Fibroblast of mammary gland (primary cell): ENCODE measurements around the gene SCRT2.

Source experiments
- DNase-seq: peaks from one replicate; pipeline ENCODE4 v3.0.0-alpha.2; 2010; ENCODE audit warnings: low read depth
- H3K4me3 ChIP-seq: 2 replicates; pipeline ENCODE4 v1.5.1; 2011; ENCODE audit warnings: low read depth, mild to moderate bottlenecking, low read length, moderate library complexity; ENCODE audit not compliant: control insufficient read depth
- CTCF ChIP-seq: conservative IDR thresholded peaks from 2 replicates; pipeline ENCODE4 v1.5.1; 2011; ENCODE audit warnings: low read depth, low read length, inconsistent platforms; ENCODE audit not compliant: control insufficient read depth, insufficient read depth

Gene SCRT2

GRCh38 chr20:673603-674001 is 2.0 kb downstream of the SCRT2 start:
- H3K4me3 ChIP-seq = no peak overlapping the region
- DNase-seq = no peak
- TF ChIP-seq CTCF = no peak

GRCh38 chr20:672963-673602 is 2.5 kb downstream of the SCRT2 start:
- H3K4me3 ChIP-seq = no peak overlapping the region
- no peak for DNase-seq
- TF ChIP-seq CTCF = no peak

GRCh38 chr20:671252-672030 is 4.2 kb downstream of the SCRT2 start:
- DNase-seq = no peak
- no peak overlapping the region for H3K4me3 ChIP-seq
- TF ChIP-seq CTCF = no peak

- no peak for TF ChIP-seq CTCF
- no peak for DNase-seq
- no peak overlapping the region for H3K4me3 ChIP-seq
These were observed 6.0 kb downstream of the SCRT2 start for GRCh38 chr20:669573-669972.

GRCh38 chr20:668638-669037 is 7.0 kb downstream of the SCRT2 start:
- TF ChIP-seq CTCF = no peak
- no peak overlapping the region for H3K4me3 ChIP-seq
- DNase-seq = no peak

GRCh38 chr20:668050-668449 is 7.6 kb downstream of the SCRT2 start:
- TF ChIP-seq CTCF = no peak
- no peak overlapping the region for H3K4me3 ChIP-seq
- DNase-seq = no peak
